ENCODE results near the gene CCT7. TPM values are rescaled to one million over a fixed set of nuclear protein-coding genes. Genes with fewer than 3 reads are reported as not detected.

Gene CCT7
- total RNA-seq, 1 donor from 2014 or later = 256 TPM

DNA sequence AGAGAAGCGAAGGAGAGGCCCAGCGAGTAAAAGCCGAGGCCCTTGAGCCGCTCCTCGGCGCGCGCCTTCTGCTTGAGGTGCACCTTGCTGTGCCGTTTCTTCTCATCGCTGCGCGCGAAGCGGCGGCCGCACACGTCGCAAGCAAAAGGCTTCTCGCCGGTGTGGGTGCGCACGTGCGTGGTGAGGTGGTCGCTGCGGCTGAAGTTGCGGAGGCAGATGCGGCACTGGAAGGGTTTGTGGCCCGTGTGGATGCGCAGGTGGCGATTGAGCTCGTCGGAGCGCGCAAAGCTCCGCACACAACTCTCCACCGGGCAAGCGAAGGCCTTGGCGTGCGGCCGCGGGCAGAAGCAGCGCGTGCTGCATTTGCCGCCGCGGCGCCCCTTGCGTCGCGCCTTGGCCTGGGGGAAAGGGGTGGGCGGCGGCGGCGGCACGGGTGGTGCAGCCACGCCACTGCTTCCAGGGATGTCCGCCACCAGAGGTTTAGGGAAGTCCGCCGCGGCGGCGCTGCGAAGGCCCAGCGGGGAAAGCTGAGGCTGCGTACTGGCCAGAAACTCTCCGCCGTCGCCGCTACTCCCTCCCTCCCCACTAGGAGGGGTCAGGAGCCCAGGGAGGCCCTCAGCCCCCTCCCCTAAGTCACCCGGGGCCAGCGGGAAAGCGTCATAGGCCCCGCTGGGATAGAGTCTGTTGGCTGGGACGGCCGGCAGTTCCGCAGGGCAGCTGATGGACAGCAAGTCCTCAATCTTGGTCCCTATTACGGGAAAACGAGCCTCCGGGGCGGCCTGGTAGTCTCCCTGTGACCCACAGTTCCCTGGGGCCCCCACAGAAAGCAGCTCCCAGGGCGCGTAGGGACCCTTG is 57.6 kb downstream of the CCT7 start:
- peak overlapping the region; percentile 12 for H3K4me3 Mint-ChIP-seq (ENCODE audit: low read depth)
- TF ChIP-seq, protein P1, sequence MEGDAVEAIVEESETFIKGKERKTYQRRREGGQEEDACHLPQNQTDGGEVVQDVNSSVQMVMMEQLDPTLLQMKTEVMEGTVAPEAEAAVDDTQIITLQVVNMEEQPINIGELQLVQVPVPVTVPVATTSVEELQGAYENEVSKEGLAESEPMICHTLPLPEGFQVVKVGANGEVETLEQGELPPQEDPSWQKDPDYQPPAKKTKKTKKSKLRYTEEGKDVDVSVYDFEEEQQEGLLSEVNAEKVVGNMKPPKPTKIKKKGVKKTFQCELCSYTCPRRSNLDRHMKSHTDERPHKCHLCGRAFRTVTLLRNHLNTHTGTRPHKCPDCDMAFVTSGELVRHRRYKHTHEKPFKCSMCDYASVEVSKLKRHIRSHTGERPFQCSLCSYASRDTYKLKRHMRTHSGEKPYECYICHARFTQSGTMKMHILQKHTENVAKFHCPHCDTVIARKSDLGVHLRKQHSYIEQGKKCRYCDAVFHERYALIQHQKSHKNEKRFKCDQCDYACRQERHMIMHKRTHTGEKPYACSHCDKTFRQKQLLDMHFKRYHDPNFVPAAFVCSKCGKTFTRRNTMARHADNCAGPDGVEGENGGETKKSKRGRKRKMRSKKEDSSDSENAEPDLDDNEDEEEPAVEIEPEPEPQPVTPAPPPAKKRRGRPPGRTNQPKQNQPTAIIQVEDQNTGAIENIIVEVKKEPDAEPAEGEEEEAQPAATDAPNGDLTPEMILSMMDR (IDR thresholded peaks at IDR 0.05; ENCODE audit: unreplicated experiment) = no peak
- DNase-seq (ENCODE audit: low spot score, unreplicated experiment) = no peak
- H3K36me3 Mint-ChIP-seq (ENCODE audit: insufficient read depth) = no peaks in the 10 kb centered on the region
- peaks cover 94% of the 10 kb centered on the region for H3K27me3 Mint-ChIP-seq
- H3K4me1 Mint-ChIP-seq (ENCODE audit: low read depth) = peaks cover 3% of the 10 kb centered on the region
- no peaks in the 10 kb centered on the region for H3K9me3 Mint-ChIP-seq (ENCODE audit: low read depth)
- H3K27ac Mint-ChIP-seq = no peak overlapping the region

DNA sequence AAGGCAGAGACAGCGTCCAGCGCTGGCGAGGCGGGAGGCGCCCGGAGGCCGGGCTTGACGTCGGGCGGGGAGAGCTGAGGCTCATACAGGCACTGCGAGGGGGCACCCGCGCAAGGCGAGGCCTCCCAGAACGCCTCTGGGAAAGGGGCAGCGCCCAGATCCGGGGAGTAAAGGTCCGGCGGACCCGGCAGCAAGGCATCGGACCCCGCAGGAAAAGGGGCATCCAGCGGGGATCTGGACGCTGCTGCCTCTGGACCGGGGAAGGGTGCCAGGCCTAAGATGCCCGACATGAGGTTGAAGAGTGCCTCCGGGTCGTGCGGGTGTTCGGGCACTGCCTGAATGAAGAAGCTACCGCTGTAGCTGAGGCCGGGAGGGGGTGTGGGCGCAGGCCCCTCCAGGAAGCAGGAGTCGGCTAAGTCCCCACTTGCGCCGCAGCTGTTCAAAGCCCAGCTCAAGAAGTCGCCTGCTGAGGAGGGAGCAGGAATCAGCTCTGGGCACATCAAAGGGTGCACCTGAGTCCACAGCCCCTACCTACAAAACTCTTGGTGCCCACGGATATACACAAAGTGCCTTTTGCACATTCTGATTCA is 58.3 kb downstream of the CCT7 start:
- H3K9me3 Mint-ChIP-seq (ENCODE audit: low read depth) = no peaks in the 10 kb centered on the region

DNA sequence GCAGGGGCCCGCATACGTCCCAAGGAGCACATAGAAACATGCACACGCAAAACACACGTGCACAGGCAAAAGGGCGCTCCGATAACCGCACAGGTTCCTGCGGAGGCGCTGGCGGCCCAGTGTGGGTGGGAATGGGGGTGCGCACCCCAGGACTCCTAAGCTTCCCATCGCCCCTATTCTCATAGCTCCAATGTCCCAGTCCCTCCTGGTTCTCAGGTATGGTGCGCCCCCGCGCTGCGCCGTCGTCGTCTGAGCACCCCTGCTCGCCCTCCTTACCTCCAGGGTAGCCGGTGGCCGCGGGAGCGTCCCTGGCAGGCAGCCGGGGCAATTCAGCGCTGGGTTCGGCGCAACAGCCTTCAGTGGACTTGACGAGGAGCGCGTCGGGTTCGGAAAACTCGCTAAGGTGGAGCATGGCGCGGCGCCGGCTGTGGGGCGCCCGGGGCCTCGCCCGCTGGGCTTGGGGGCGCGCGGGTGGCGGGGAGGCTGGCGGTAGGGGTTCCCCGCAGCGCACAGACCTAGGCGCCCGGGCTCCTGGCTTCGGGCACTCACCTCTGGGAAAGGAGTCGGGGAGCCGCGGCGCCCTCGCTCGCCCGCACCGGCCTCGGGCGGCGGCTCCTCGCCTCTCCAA is 58.9 kb downstream of the CCT7 start:
- H3K27me3 Mint-ChIP-seq = peaks cover 95% of the 10 kb centered on the region
- H3K36me3 Mint-ChIP-seq (ENCODE audit: insufficient read depth) = no peaks in the 10 kb centered on the region
- H3K9me3 Mint-ChIP-seq (ENCODE audit: low read depth) = no peaks in the 10 kb centered on the region
- H3K4me3 Mint-ChIP-seq (ENCODE audit: low read depth) = peak overlapping the region; percentile 65
- TF ChIP-seq, protein P1 (IDR thresholded peaks at IDR 0.05; ENCODE audit: unreplicated experiment) = no peak
- H3K27ac Mint-ChIP-seq = no peak overlapping the region
- no peak for DNase-seq (ENCODE audit: low spot score, unreplicated experiment)
- peaks cover 3% of the 10 kb centered on the region for H3K4me1 Mint-ChIP-seq (ENCODE audit: low read depth)

More for the DNA sequence above, 58.3 kb downstream of the CCT7 start:
- peaks cover 3% of the 10 kb centered on the region for H3K4me1 Mint-ChIP-seq (ENCODE audit: low read depth)
- H3K36me3 Mint-ChIP-seq (ENCODE audit: insufficient read depth) = no peaks in the 10 kb centered on the region
- peaks cover 94% of the 10 kb centered on the region for H3K27me3 Mint-ChIP-seq
- DNase-seq (ENCODE audit: low spot score, unreplicated experiment) = no peak
- H3K27ac Mint-ChIP-seq = no peak overlapping the region
- TF ChIP-seq, protein P1 (IDR thresholded peaks at IDR 0.05; ENCODE audit: unreplicated experiment) = no peak
- H3K4me3 Mint-ChIP-seq (ENCODE audit: low read depth) = peak overlapping the region; percentile 55

DNA sequence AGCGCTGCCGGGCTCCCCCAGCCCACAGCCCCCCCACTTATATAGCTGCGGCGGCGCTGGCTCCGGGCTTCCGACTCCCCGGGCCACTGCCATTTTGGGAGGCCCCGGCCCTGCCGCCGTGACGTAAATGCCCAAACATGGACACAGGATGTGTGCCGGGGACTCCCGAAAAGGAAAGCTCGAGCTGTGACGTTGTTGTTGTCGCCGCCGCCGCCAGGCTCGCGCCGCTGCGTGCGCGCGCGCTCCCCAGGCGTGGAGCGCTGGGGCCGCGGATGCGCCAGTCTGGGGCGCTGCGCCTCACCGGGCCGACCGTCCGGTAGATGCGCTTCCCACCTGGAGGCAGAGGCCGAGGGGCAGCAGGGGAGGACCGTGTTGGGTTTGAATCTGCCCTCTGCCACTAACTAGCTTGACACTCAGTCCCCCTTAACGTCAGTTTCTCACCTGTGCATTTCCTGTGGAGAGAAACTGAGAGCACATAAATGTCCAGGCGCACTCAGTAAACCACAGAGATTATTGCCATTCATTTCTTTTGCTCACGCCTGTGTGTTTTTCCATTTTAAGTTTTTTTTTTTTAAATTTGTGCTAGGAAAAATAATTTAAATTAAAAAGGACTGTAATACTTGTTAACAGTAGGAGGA is 59.5 kb downstream of the CCT7 start, which contains the start of gene EGR4:
Gene EGR4, minus strand, starts transcription at position 15 of the 638 bp plus-strand sequence. CDS start 231 bp downstream, outside the sequence.
- peak within 1 kb of the TSS; percentile 65 for H3K4me3 Mint-ChIP-seq (ENCODE audit: low read depth)
- H3K9me3 Mint-ChIP-seq (ENCODE audit: low read depth) = no peaks in the 10 kb centered on the region
- peak; percentile 43 for DNase-seq (ENCODE audit: low spot score, unreplicated experiment)
- peaks cover 3% of the 10 kb centered on the region for H3K4me1 Mint-ChIP-seq (ENCODE audit: low read depth)
- H3K27ac Mint-ChIP-seq = no peak within 1 kb of the TSS
- TF ChIP-seq, protein P1 (IDR thresholded peaks at IDR 0.05; ENCODE audit: unreplicated experiment) = no peak
- no peaks in the 10 kb centered on the region for H3K36me3 Mint-ChIP-seq (ENCODE audit: insufficient read depth)
- peaks cover 93% of the 10 kb centered on the region for H3K27me3 Mint-ChIP-seq

DNA sequence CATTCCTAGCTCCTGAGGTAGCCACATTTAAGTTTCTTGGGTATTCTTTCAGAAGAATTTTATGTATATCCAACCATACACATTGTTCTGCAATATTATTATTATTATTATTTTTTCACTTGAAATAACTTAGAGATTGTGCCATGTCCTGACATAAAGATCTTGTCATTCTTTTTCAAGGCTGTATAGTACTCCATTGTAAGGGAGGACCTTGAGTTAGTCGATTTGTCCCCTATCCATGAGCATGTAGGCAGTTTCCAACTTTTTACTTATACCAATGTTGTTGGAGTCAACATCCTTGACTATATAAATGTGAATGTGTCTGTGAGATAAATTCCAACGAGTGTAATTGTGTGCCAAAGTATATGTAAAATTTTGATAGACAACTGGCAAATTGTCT is 60.1 kb downstream of the CCT7 start:
- no peaks in the 10 kb centered on the region for H3K9me3 Mint-ChIP-seq (ENCODE audit: low read depth)
- H3K4me1 Mint-ChIP-seq (ENCODE audit: low read depth) = peaks cover 3% of the 10 kb centered on the region
- H3K27ac Mint-ChIP-seq = no peak overlapping the region
- DNase-seq (ENCODE audit: low spot score, unreplicated experiment) = no peak
- H3K36me3 Mint-ChIP-seq (ENCODE audit: insufficient read depth) = no peaks in the 10 kb centered on the region
- H3K4me3 Mint-ChIP-seq (ENCODE audit: low read depth) = no peak overlapping the region
- TF ChIP-seq, protein P1 (IDR thresholded peaks at IDR 0.05; ENCODE audit: unreplicated experiment) = no peak
- H3K27me3 Mint-ChIP-seq = peaks cover 88% of the 10 kb centered on the region
